ENCODE measurements around the gene GAS2. TPM values are rescaled to one million over a fixed set of nuclear protein-coding genes. Genes with fewer than 3 reads are reported as not detected.

GAS2 gene
- total RNA-seq, 2 experiments from 2014 or later = 0.98 to 1.3 TPM

DNA sequence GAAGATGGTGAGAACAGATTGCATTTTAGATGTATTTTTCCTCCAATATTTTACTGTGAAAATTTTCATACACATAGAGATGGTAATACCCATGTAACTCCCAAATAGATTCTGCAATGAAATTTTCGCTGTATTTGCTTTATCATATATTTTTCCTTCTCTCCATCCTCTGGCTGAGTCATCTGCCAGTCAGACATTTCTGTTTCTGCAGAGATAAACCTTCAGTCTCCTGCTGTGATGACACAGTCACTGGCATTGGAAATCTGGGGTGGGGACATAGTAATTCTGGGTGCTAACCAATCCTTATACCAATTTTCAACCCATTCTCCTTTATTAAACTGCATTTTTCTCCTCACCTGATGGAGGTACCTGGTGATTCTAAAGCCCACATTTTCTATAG is 129.5 kb downstream of the GAS2 start:
- ChIA-PET CTCF (no interaction called here), POLR2A (no interaction called here)
- Mint-ChIP-seq H3K4me3 (no peak overlapping the region), H3K9me3 (no peaks in the 10 kb centered on the region), H3K27ac (no peak overlapping the region), H3K36me3 (ENCODE audit: low read depth) (no peaks in the 10 kb centered on the region), H3K4me1 (no peaks in the 10 kb centered on the region), H3K27me3 (peaks cover 1% of the 10 kb centered on the region)
- DNase-seq = no peak

GRCh38 chr11:22797047-22797446 is 130.6 kb downstream of the GAS2 start:
- no peak for DNase-seq
- Mint-ChIP-seq H3K27ac (no peak overlapping the region), H3K27me3 (peaks cover 1% of the 10 kb centered on the region), H3K36me3 (ENCODE audit: low read depth) (no peaks in the 10 kb centered on the region), H3K4me1 (no peaks in the 10 kb centered on the region), H3K9me3 (no peaks in the 10 kb centered on the region), H3K4me3 (no peak overlapping the region)
- POLR2A ChIA-PET = no interaction called here
- CTCF ChIA-PET = interaction anchor here (1.4 kb wide), 1 partner anchor 240 kb away, joined by 3 read pairs; no protein-coding TSS in a partner anchor

- no peaks in the 10 kb centered on the region for H3K4me1 Mint-ChIP-seq
- DNase-seq = no peak
- H3K27ac Mint-ChIP-seq = no peak overlapping the region
- no peaks in the 10 kb centered on the region for H3K9me3 Mint-ChIP-seq
- no peaks in the 10 kb centered on the region for H3K36me3 Mint-ChIP-seq (ENCODE audit: low read depth)
- no peak overlapping the region for H3K4me3 Mint-ChIP-seq
- H3K27me3 Mint-ChIP-seq = peaks cover 1% of the 10 kb centered on the region
- POLR2A ChIA-PET = no interaction called here
- CTCF ChIA-PET = no interaction called here
Measured at GRCh38 chr11:22798901-22799300, 132.5 kb downstream of the GAS2 start.

GRCh38 chr11:22800482-22800881 is 134.1 kb downstream of the GAS2 start:
- Mint-ChIP-seq H3K4me1 (no peaks in the 10 kb centered on the region), H3K9me3 (no peaks in the 10 kb centered on the region), H3K4me3 (no peak overlapping the region), H3K27me3 (peaks cover 1% of the 10 kb centered on the region), H3K27ac (no peak overlapping the region), H3K36me3 (ENCODE audit: low read depth) (no peaks in the 10 kb centered on the region)
- ChIA-PET POLR2A (interaction anchor here (0.6 kb wide), 1 partner anchor 40 kb away, joined by 4 read pairs; no protein-coding TSS in a partner anchor), CTCF (interaction anchor here (0.6 kb wide), 1 partner anchor 9 kb away, joined by 3 read pairs; no protein-coding TSS in a partner anchor)
- DNase-seq = no peak

- no peak overlapping the region for H3K4me3 Mint-ChIP-seq
Measured at GRCh38 chr11:22802861-22803260, 136.4 kb downstream of the GAS2 start.

DNA sequence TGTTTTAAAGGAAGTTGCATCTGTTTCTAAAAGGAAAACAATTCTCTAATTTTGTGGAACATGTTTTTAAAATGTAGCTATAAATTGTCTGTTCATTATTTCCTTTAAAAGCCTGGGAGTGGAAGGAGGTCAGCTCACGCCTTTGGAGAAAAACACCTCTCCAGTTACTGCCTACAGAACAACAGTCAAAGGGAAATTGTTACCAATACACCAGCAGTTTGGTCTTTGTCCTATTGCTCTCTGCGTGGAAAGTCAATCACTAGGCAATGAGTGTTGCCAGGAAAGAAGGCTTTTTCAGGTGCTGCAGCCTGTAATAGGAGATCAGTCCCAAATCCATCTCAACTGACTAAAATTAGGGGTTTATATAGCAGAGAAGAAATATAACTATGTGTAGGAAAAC is 141.0 kb downstream of the GAS2 start:
- Mint-ChIP-seq H3K4me3 (no peak overlapping the region), H3K27ac (no peak overlapping the region), H3K36me3 (ENCODE audit: low read depth) (no peaks in the 10 kb centered on the region), H3K9me3 (peaks cover 6% of the 10 kb centered on the region), H3K4me1 (peaks cover 3% of the 10 kb centered on the region), H3K27me3 (no peaks in the 10 kb centered on the region)
- ChIA-PET CTCF (no interaction called here), POLR2A (no interaction called here)
- no peak for DNase-seq

More at GRCh38 chr11:22802861-22803260, 136.4 kb downstream of the GAS2 start:
- Mint-ChIP-seq H3K36me3 (ENCODE audit: low read depth) (no peaks in the 10 kb centered on the region), H3K4me1 (no peaks in the 10 kb centered on the region), H3K27ac (no peak overlapping the region), H3K27me3 (peaks cover 1% of the 10 kb centered on the region), H3K9me3 (no peaks in the 10 kb centered on the region)
- CTCF ChIA-PET = no interaction called here
- POLR2A ChIA-PET = no interaction called here
- DNase-seq = no peak

- Mint-ChIP-seq H3K4me3 (no peak overlapping the region), H3K9me3 (peaks cover 6% of the 10 kb centered on the region), H3K27ac (no peak overlapping the region), H3K36me3 (ENCODE audit: low read depth) (no peaks in the 10 kb centered on the region), H3K27me3 (no peaks in the 10 kb centered on the region), H3K4me1 (peaks cover 3% of the 10 kb centered on the region)
- DNase-seq = no peak
- CTCF ChIA-PET = no interaction called here
- POLR2A ChIA-PET = no interaction called here
Measured at GRCh38 chr11:22807855-22808570, 141.6 kb downstream of the GAS2 start.

DNA sequence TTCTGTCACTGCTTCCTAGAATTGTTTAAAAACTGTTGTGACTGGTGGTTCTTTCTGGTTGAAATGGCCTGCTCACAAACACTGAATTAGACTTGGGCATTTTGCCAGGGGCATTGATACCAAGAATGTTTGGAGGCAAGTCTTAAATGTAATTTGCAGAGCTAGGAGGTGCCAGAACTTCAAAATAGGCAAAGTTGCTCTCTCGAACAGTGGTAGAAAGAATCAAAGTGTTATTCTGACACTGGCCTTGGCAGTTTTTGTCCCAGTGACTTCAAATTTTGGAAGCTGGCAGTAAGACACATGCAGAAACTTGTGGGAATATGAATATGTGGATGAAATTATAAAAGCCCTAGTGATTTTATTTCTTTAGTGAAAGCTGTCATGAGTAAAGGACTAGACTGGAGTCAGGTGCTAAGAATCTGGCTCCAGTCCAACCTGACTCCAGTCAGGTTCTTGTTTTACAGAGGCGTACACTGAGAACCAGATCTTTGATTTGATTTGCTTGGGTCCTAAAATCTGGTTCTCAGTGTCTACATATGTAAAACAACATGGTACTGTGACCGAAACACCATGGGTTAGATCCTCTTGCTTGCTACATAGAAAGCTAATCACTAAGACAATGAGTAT is 142.3 kb downstream of the GAS2 start:
- H3K9me3 Mint-ChIP-seq = peaks cover 6% of the 10 kb centered on the region
- no peak for DNase-seq
- peaks cover 3% of the 10 kb centered on the region for H3K4me1 Mint-ChIP-seq
- no peaks in the 10 kb centered on the region for H3K27me3 Mint-ChIP-seq
- H3K36me3 Mint-ChIP-seq (ENCODE audit: low read depth) = no peaks in the 10 kb centered on the region
- ChIA-PET POLR2A (no interaction called here), CTCF (interaction anchor here (2.3 kb wide), 1 partner anchor 21 kb away, joined by 7 read pairs; the partner anchor contains the start of gene SVIP)
- no peak overlapping the region for H3K4me3 Mint-ChIP-seq
- H3K27ac Mint-ChIP-seq = no peak overlapping the region

- POLR2A ChIA-PET = no interaction called here
- no peak for DNase-seq
- Mint-ChIP-seq H3K36me3 (ENCODE audit: low read depth) (no peaks in the 10 kb centered on the region), H3K9me3 (peaks cover 6% of the 10 kb centered on the region), H3K4me3 (no peak overlapping the region), H3K27ac (no peak overlapping the region), H3K27me3 (no peaks in the 10 kb centered on the region), H3K4me1 (peaks cover 3% of the 10 kb centered on the region)
- CTCF ChIA-PET = interaction anchor here (2.3 kb wide), 1 partner anchor 20 kb away, joined by 7 read pairs; the partner anchor contains the start of gene SVIP
Measured at GRCh38 chr11:22809893-22810292, 143.5 kb downstream of the GAS2 start.

- H3K4me1 Mint-ChIP-seq = peaks cover under 1% of the 10 kb centered on the region
- H3K9me3 Mint-ChIP-seq = no peaks in the 10 kb centered on the region
- DNase-seq = no peak
- POLR2A ChIA-PET = no interaction called here
- H3K27me3 Mint-ChIP-seq = no peaks in the 10 kb centered on the region
- CTCF ChIA-PET = no interaction called here
- no peak overlapping the region for H3K27ac Mint-ChIP-seq
- H3K36me3 Mint-ChIP-seq (ENCODE audit: low read depth) = peaks cover 35% of the 10 kb centered on the region
- no peak overlapping the region for H3K4me3 Mint-ChIP-seq
Measured at GRCh38 chr11:22822203-22822602, 155.8 kb downstream of the GAS2 start.

DNA sequence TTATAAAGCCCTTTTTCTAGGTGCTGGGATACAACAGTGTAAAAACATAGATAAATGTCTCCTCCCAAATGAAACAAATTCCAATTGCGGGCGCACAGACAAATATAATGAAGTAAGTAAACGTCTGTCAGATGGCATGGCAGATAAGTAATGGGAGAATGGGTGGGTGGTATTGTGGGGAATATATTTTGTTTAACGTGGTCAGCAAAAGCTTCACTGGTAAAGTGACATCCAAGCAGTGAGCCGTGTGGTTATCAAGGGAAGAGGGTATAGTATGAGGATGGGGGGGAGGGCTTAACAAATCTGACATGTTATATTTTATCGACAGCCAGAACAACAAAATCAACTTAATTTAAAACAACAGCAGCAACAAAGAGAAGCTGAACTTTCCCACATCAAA is 162.0 kb downstream of the GAS2 start:
- Mint-ChIP-seq H3K4me1 (peaks cover 14% of the 10 kb centered on the region), H3K27me3 (no peaks in the 10 kb centered on the region), H3K27ac (peak overlapping the region; percentile 92), H3K9me3 (no peaks in the 10 kb centered on the region), H3K4me3 (peak overlapping the region; percentile 89), H3K36me3 (ENCODE audit: low read depth) (peaks cover 10% of the 10 kb centered on the region)
- no peak for DNase-seq
- CTCF ChIA-PET = interaction anchor here (0.9 to 2.1 kb wide), 3 partner anchors 10 to 208 kb away, joined by 3 to 9 read pairs (median 4); no protein-coding TSS in a partner anchor
- POLR2A ChIA-PET = no interaction called here

DNA sequence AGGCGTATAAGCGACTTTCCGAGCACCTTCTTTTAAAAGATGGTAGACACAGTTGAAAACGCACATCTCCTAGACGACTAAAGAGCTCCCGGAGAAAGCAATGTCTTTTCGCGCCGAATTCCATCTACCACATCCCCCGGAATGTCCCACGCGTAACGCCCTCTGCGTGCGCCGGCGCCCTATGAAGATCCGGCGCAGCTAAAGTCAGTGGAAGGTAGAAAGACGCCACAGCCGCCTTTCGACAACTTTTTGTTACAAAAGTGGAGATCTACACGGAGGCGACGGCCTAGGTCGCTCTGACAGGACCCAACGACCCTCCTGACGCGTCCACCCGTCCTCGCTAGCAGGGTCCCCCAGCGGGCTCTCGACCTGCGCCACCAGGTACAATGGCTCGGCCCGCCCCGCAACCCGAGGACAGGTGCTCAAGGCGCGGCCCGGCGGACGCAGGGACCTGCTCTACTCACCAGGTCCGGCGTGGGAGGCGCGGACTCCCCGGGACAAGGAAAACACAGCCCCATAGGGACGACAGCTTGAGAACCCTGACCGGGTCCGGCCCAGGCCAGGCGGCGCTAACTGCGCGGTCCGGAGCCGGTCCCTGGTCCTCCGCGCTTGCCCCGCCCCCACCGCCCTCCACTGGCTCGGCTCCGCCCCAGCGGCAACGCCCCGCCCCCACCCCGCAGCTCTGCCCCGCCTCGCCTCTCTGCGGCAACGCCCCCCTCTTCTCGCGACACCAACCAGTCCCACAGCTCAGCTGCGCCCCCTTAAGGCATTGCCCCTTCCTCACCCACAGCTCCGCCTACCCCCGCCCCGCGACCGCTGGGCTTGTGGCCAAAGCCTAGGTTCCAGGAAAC is 163.0 kb downstream of the GAS2 start, which contains the start of gene SVIP:
Gene SVIP (minus strand): TSS at position 571 of the 851 bp plus-strand sequence. CDS start 53 bp downstream, at position 518.
- Mint-ChIP-seq H3K36me3 (ENCODE audit: low read depth) (peaks cover 10% of the 10 kb centered on the region), H3K9me3 (no peaks in the 10 kb centered on the region), H3K4me1 (peaks cover 14% of the 10 kb centered on the region), H3K27me3 (no peaks in the 10 kb centered on the region), H3K27ac (peak within 1 kb of the TSS; percentile 92), H3K4me3 (peak within 1 kb of the TSS; percentile 89)
- ChIA-PET POLR2A (interaction anchor here (0.6 kb wide), 2 partner anchors 29 to 173 kb away, joined by 3 read pairs; no protein-coding TSS in a partner anchor), CTCF (interaction anchor here (0.5 to 2.1 kb wide), 10 partner anchors 9 to 378 kb away, joined by 3 to 9 read pairs (median 4); partner anchors contain the start of gene FANCF)
- DNase-seq = peak; percentile 94
